HepG2 (cell line): ENCODE data around the gene TREH. TPM values are rescaled to one million over a fixed set of nuclear protein-coding genes. Genes with fewer than 3 reads are reported as not detected.
A peak's percentile ranks its signal among the peaks of the same experiment; 100 is the strongest.

ENCODE experiments used
- CAMTA2 ChIP-seq: sonication (generic); formaldehyde crosslinking; IDR thresholded peaks from 2 replicates; pipeline ENCODE4 v1.4.0; 2020; ENCODE audit warnings: mild to moderate bottlenecking, missing genetic modification reagents, borderline replicate concordance
- DR1 ChIP-seq: sonication (generic); formaldehyde crosslinking; IDR thresholded peaks from 2 replicates; pipeline ENCODE4 v1.8.0; 2021; ENCODE audit warnings: mild to moderate bottlenecking, missing genetic modification reagents, inconsistent platforms
- GFI1 ChIP-seq: sonication (generic); formaldehyde crosslinking; IDR thresholded peaks from 2 replicates; pipeline ENCODE4 v1.5.0; 2020; ENCODE audit warnings: missing genetic modification reagents, mild to moderate bottlenecking, borderline replicate concordance
- GPN1 ChIP-seq: sonication (generic); formaldehyde crosslinking; IDR thresholded peaks from 2 replicates; pipeline ENCODE4 v1.5.1; 2020; ENCODE audit warnings: missing genetic modification reagents, borderline replicate concordance
- KDM5A ChIP-seq: fragments of 200-600 bp; sonication (generic); IDR thresholded peaks from 2 replicates; pipeline ENCODE4 v1.7.0; 2018; ENCODE audit warnings: antibody characterized with exemption, mild to moderate bottlenecking, low read length, borderline replicate concordance
- PLRG1 ChIP-seq: fragments of 450-650 bp; conservative IDR thresholded peaks from 2 replicates; pipeline ENCODE4 v1.6.1; 2016
- SP140L ChIP-seq: sonication (generic); formaldehyde crosslinking; IDR thresholded peaks from 2 replicates; pipeline ENCODE4 v1.4.0; 2020; ENCODE audit warnings: missing genetic modification reagents, borderline replicate concordance
- SRSF4 ChIP-seq: fragments of 200-400 bp; formaldehyde crosslinking; IDR thresholded peaks from one replicate; pipeline ENCODE4 v1.6.1; 2018; ENCODE audit warnings: mild to moderate bottlenecking, low read depth, low read length, moderate library complexity; ENCODE audit not compliant: poor library complexity, severe bottlenecking
- ZBTB38 ChIP-seq: sonication (generic); formaldehyde crosslinking; IDR thresholded peaks from 2 replicates; pipeline ENCODE4 v1.5.1; 2020; ENCODE audit warnings: mild to moderate bottlenecking, missing genetic modification reagents
- ZBTB43 ChIP-seq: sonication (generic); formaldehyde crosslinking; conservative IDR thresholded peaks from 2 replicates; pipeline ENCODE4 v1.4.0; 2020; ENCODE audit warnings: missing genetic modification reagents
- ZFP36L2 ChIP-seq: sonication (generic); formaldehyde crosslinking; IDR thresholded peaks from 2 replicates; pipeline ENCODE4 v1.4.0; 2020; ENCODE audit warnings: missing genetic modification reagents
- ZFP82 ChIP-seq: sonication (generic); formaldehyde crosslinking; IDR thresholded peaks from 2 replicates; pipeline ENCODE4 v1.5.1; 2020; ENCODE audit warnings: mild to moderate bottlenecking, missing genetic modification reagents, borderline replicate concordance
- ZNF124 ChIP-seq: sonication (generic); formaldehyde crosslinking; IDR thresholded peaks from 2 replicates; pipeline ENCODE4 v1.4.0; 2020; ENCODE audit warnings: missing genetic modification reagents
- ZNF296 ChIP-seq: sonication (generic); formaldehyde crosslinking; conservative IDR thresholded peaks from 2 replicates; pipeline ENCODE4 v1.5.0; 2020; ENCODE audit warnings: mild to moderate bottlenecking, missing genetic modification reagents
- ZNF33A ChIP-seq: sonication (generic); formaldehyde crosslinking; IDR thresholded peaks from 2 replicates; pipeline ENCODE4 v1.5.1; 2020; ENCODE audit warnings: missing genetic modification reagents, mild to moderate bottlenecking, moderate library complexity, borderline replicate concordance
- ZNF383 ChIP-seq: sonication (generic); formaldehyde crosslinking; IDR thresholded peaks from 2 replicates; pipeline ENCODE4 v1.4.0; 2020; ENCODE audit warnings: missing genetic modification reagents, mild to moderate bottlenecking, borderline replicate concordance
- ZNF510 ChIP-seq: sonication (generic); formaldehyde crosslinking; IDR thresholded peaks from 2 replicates; pipeline ENCODE4 v1.4.0; 2020; ENCODE audit warnings: low read depth, mild to moderate bottlenecking, missing genetic modification reagents
- ZNF7 ChIP-seq: IDR thresholded peaks from 2 replicates; pipeline ENCODE4 v1.6.1; 2016; ENCODE audit warnings: missing biosample characterization, missing genetic modification reagents
- ZNF720 ChIP-seq: sonication (generic); formaldehyde crosslinking; IDR thresholded peaks from 2 replicates; pipeline ENCODE4 v1.4.0; 2020; ENCODE audit warnings: missing genetic modification reagents
- ZNF746 ChIP-seq: sonication (generic); formaldehyde crosslinking; IDR thresholded peaks from 2 replicates; pipeline ENCODE4 v1.8.0; 2022; ENCODE audit warnings: mild to moderate bottlenecking, missing genetic modification reagents
- ZNF747 ChIP-seq: sonication (generic); formaldehyde crosslinking; IDR thresholded peaks from 2 replicates; pipeline ENCODE4 v1.8.1; 2023; ENCODE audit warnings: missing genetic modification reagents, mild to moderate bottlenecking, borderline replicate concordance
- polyA plus RNA-seq, 8 experiments: library from polyadenylated mRNA; depleted of rRNA in 3 of 8; stranded (reverse) in 7 of 8; unstranded in 1 of 8; fragments of >200 nt; fragmentation: Illumina TruSeq in 4 of 8; extraction: Trizol in 4 of 8; gene quantifications; 2 replicates each; pipeline versions ENCODE4 v1.2.1 to v1.2.3, GENCODE V29; 2011 to 2016; ENCODE audit warnings: low read depth in 4 of 8, missing spikeins in 1 of 8, mixed read lengths in 1 of 8; ENCODE audit not compliant: insufficient read depth in 1 of 8
- total RNA-seq, 5 experiments: library from RNA; depleted of rRNA; stranded (reverse); fragments of >200 nt; fragmentation: Illumina TruSeq; extraction: Trizol; gene quantifications; 2 replicates each; pipeline ENCODE4 v1.2.3, GENCODE V29; 2016; ENCODE audit warnings: low read depth in 1 of 5
- TF ChIP-seq, protein P1 (sequence below): sonication (generic); formaldehyde crosslinking; IDR thresholded peaks from 2 replicates; pipeline ENCODE4 v1.4.0; 2020; ENCODE audit warnings: missing genetic modification reagents, mild to moderate bottlenecking, borderline replicate concordance
- TF ChIP-seq, protein P2 (sequence below): sonication (generic); formaldehyde crosslinking; IDR thresholded peaks from 2 replicates; pipeline ENCODE4 v1.5.0; 2020; ENCODE audit warnings: mild to moderate bottlenecking, missing genetic modification reagents, borderline replicate concordance

The TREH gene
- total and polyA plus RNA-seq, 2 of the 13 experiments (the other 11 are each of a cell fraction or from before 2014, with no cell fraction given): 0.53 to 0.86 TPM

DNA sequence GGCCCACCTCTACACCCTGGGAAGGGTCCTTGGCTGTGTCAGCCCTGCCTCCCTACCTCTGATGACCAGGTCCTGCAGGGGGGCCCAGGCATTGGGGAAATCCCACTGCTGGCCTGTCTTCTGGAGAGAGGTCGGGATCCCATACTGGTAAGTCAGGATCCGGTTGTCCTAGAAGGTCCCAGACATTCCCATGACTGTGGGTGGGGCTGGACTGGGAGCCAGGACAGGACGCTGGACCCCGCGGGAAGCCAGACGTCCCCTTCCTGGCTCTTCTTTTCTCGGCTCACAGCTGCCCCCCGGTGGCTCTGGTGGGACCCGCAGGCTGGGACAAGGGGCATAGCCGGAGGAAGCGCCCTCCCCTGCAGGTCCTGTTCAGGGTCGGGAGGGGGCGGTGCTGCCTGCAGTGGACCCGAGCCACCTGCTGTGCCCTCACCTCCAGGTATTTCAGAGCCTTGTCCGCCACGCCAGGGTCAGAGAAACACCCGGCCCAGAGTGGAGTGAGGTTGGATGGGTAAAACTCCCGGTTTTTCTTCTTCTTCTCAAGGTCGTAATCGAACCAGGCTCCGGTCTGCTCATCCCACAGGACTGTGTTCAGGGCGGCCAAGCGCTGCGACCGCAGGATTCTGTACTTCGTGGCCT lies 20.0 kb downstream of the TREH start (continued):
- TF ChIP-seq, protein P1, sequence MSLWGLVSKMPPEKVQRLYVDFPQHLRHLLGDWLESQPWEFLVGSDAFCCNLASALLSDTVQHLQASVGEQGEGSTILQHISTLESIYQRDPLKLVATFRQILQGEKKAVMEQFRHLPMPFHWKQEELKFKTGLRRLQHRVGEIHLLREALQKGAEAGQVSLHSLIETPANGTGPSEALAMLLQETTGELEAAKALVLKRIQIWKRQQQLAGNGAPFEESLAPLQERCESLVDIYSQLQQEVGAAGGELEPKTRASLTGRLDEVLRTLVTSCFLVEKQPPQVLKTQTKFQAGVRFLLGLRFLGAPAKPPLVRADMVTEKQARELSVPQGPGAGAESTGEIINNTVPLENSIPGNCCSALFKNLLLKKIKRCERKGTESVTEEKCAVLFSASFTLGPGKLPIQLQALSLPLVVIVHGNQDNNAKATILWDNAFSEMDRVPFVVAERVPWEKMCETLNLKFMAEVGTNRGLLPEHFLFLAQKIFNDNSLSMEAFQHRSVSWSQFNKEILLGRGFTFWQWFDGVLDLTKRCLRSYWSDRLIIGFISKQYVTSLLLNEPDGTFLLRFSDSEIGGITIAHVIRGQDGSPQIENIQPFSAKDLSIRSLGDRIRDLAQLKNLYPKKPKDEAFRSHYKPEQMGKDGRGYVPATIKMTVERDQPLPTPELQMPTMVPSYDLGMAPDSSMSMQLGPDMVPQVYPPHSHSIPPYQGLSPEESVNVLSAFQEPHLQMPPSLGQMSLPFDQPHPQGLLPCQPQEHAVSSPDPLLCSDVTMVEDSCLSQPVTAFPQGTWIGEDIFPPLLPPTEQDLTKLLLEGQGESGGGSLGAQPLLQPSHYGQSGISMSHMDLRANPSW (CRISPR knock-in tag): no peak
- TF ChIP-seq ZBTB43 (CRISPR knock-in tag) (0 out of 2 replicates have a peak, but pooled peaks have one; percentile 26), ZBTB38 (CRISPR knock-in tag) (no peak; the same call in 1 of the 2 replicates), ZNF124 (CRISPR knock-in tag) (no peak; the same call in 1 of the 2 replicates), ZFP82 (CRISPR knock-in tag) (no peak), ZNF746 (0 out of 2 replicates have a peak, but pooled peaks have one; percentile 51), ZNF720 (CRISPR knock-in tag) (no peak), ZNF383 (CRISPR knock-in tag) (no peak), GPN1 (no peak), ZNF747 (CRISPR knock-in tag) (no peak), PLRG1 (no peak), GFI1 (CRISPR knock-in tag) (no peak), CAMTA2 (no peak), ZNF296 (CRISPR knock-in tag) (no peak), ZNF33A (no peak), SP140L (CRISPR knock-in tag) (no peak), ZNF7 (CRISPR knock-in tag) (no peak), KDM5A (no peak), ZFP36L2 (CRISPR knock-in tag) (no peak), SRSF4 (no peak), ZNF510 (CRISPR knock-in tag) (no peak), DR1 (CRISPR knock-in tag) (no peak; the same call in 1 of the 2 replicates)
- TF ChIP-seq, protein P2, sequence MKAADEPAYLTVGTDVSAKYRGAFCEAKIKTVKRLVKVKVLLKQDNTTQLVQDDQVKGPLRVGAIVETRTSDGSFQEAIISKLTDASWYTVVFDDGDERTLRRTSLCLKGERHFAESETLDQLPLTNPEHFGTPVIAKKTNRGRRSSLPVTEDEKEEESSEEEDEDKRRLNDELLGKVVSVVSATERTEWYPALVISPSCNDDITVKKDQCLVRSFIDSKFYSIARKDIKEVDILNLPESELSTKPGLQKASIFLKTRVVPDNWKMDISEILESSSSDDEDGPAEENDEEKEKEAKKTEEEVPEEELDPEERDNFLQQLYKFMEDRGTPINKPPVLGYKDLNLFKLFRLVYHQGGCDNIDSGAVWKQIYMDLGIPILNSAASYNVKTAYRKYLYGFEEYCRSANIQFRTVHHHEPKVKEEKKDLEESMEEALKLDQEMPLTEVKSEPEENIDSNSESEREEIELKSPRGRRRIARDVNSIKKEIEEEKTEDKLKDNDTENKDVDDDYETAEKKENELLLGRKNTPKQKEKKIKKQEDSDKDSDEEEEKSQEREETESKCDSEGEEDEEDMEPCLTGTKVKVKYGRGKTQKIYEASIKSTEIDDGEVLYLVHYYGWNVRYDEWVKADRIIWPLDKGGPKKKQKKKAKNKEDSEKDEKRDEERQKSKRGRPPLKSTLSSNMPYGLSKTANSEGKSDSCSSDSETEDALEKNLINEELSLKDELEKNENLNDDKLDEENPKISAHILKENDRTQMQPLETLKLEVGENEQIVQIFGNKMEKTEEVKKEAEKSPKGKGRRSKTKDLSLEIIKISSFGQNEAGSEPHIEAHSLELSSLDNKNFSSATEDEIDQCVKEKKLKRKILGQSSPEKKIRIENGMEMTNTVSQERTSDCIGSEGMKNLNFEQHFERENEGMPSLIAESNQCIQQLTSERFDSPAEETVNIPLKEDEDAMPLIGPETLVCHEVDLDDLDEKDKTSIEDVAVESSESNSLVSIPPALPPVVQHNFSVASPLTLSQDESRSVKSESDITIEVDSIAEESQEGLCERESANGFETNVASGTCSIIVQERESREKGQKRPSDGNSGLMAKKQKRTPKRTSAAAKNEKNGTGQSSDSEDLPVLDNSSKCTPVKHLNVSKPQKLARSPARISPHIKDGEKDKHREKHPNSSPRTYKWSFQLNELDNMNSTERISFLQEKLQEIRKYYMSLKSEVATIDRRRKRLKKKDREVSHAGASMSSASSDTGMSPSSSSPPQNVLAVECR (CRISPR knock-in tag): peak; percentile 33; the same call in 1 of the 2 replicates
